Glomerular endothelial cell (primary cell): Measurements from ENCODE around the gene MOCS1. TPM values are rescaled to one million over a fixed set of nuclear protein-coding genes. Genes with fewer than 3 reads are reported as not detected.

Experiments used
- DNase-seq: peaks from one replicate; pipeline ENCODE4 v3.0.0-alpha.2; 2011; ENCODE audit warnings: low read depth, low spot score; ENCODE audit errors: extremely low read depth
- total RNA-seq: library from RNA; depleted of rRNA; stranded (reverse); fragments of >200 nt; gene quantifications from 2 replicates; pipeline ENCODE4 v1.2.3, GENCODE V29; 2015

The MOCS1 gene
- total RNA-seq, 1 donor from 2014 or later = 12.1 TPM

- DNase-seq = no peak
These were observed 28.7 kb downstream of the MOCS1 start for GRCh38 chr6:39905640-39905975.

GRCh38 chr6:39904946-39905639 is 29.2 kb downstream of the MOCS1 start:
- DNase-seq = no peak

- DNase-seq = no peak
These were observed 30.6 kb downstream of the MOCS1 start for GRCh38 chr6:39903656-39904055.

- no peak for DNase-seq
These were observed 31.3 kb downstream of the MOCS1 start for GRCh38 chr6:39902786-39903465.

GRCh38 chr6:39902136-39902535 is 32.1 kb downstream of the MOCS1 start:
- no peak for DNase-seq

GRCh38 chr6:39901670-39902069 is 32.6 kb downstream of the MOCS1 start:
- no peak for DNase-seq

- no peak for DNase-seq
These were observed 33.1 kb downstream of the MOCS1 start for GRCh38 chr6:39901116-39901655.

GRCh38 chr6:39899554-39900295 is 34.5 kb downstream of the MOCS1 start:
- no peak for DNase-seq

- no peak for DNase-seq
These were observed 35.6 kb downstream of the MOCS1 start for GRCh38 chr6:39898625-39899024.

GRCh38 chr6:39897698-39898097 is 36.6 kb downstream of the MOCS1 start:
- no peak for DNase-seq

- DNase-seq = no peak
These were observed 37.6 kb downstream of the MOCS1 start for GRCh38 chr6:39896701-39897100.

GRCh38 chr6:39893286-39893685 is 41.0 kb downstream of the MOCS1 start:
- DNase-seq = no peak

GRCh38 chr6:39892490-39893129 is 41.7 kb downstream of the MOCS1 start:
- no peak for DNase-seq

GRCh38 chr6:39891976-39892375 is 42.3 kb downstream of the MOCS1 start:
- DNase-seq = no peak

GRCh38 chr6:39891353-39891752 is 42.9 kb downstream of the MOCS1 start:
- DNase-seq = no peak

GRCh38 chr6:39889229-39889628 is 45.0 kb downstream of the MOCS1 start:
- DNase-seq = no peak

- no peak for DNase-seq
These were observed 46.4 kb downstream of the MOCS1 start for GRCh38 chr6:39887692-39888450.

GRCh38 chr6:39886871-39887270 is 47.4 kb downstream of the MOCS1 start:
- DNase-seq = no peak

GRCh38 chr6:39885691-39886090 is 48.6 kb downstream of the MOCS1 start:
- no peak for DNase-seq

- no peak for DNase-seq
These were observed 49.6 kb downstream of the MOCS1 start for GRCh38 chr6:39884696-39885095.
